Cardiac fibroblast (primary cell): ENCODE measurements around the gene MAU2.
A peak's percentile ranks its signal among the peaks of the same experiment; 100 is the strongest.

Source experiments
- DNase-seq, 2 donors: peaks; one replicate each; pipeline versions ENCODE4 v3.0.0 to v3.0.0-alpha.2; 2010; ENCODE audit warnings: low read depth in 2 of 2
- H3K4me3 ChIP-seq, 2 donors: replicated peaks in 1 of 2; 1 replicate in 1 of 2; 2 replicates in 1 of 2; pipeline ENCODE4 v1.5.1; 2011; ENCODE audit warnings: low read depth in 2 of 2, low read length in 2 of 2, mild to moderate bottlenecking in 2 of 2, moderate library complexity in 1 of 2
- TF ChIP-seq, protein P1 (sequence below): IDR thresholded peaks from one replicate; pipeline ENCODE4 v1.5.1; 2011; ENCODE audit warnings: low read depth, mild to moderate bottlenecking, low read length, inconsistent platforms

MAU2 gene

DNA sequence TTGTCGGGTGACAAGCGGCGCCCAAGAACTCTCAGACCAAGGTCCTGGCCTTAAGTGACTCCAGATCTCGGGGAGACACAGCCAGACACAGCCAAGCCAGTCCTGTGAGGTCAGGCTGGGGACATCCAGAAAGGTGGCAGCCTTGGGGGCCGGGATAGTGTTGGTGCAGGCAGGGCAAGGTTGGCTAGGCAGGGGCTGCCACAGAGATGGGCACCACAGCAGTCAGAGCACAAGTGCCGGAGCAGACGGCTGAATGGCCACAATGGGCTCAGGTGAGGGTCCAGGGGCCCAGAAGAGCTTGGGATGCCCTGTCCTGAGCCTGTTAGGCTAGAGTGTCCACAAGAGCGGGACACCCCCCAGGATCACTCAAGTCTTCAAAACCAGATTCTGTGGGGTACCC is 32.2 kb downstream of the MAU2 start:
- TF ChIP-seq, protein P1, sequence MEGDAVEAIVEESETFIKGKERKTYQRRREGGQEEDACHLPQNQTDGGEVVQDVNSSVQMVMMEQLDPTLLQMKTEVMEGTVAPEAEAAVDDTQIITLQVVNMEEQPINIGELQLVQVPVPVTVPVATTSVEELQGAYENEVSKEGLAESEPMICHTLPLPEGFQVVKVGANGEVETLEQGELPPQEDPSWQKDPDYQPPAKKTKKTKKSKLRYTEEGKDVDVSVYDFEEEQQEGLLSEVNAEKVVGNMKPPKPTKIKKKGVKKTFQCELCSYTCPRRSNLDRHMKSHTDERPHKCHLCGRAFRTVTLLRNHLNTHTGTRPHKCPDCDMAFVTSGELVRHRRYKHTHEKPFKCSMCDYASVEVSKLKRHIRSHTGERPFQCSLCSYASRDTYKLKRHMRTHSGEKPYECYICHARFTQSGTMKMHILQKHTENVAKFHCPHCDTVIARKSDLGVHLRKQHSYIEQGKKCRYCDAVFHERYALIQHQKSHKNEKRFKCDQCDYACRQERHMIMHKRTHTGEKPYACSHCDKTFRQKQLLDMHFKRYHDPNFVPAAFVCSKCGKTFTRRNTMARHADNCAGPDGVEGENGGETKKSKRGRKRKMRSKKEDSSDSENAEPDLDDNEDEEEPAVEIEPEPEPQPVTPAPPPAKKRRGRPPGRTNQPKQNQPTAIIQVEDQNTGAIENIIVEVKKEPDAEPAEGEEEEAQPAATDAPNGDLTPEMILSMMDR = no peak
- no peak overlapping the region for H3K4me3 ChIP-seq
- DNase-seq = no peak

GRCh38 chr19:19354007-19354406 is 33.4 kb downstream of the MAU2 start:
- TF ChIP-seq, protein P1 = no peak
- DNase-seq = no peak
- H3K4me3 ChIP-seq = no peak overlapping the region

- no peak for DNase-seq
- H3K4me3 ChIP-seq = no peak overlapping the region
- TF ChIP-seq, protein P1 = no peak
Observed at GRCh38 chr19:19354932-19355331, 34.3 kb downstream of the MAU2 start.

DNA sequence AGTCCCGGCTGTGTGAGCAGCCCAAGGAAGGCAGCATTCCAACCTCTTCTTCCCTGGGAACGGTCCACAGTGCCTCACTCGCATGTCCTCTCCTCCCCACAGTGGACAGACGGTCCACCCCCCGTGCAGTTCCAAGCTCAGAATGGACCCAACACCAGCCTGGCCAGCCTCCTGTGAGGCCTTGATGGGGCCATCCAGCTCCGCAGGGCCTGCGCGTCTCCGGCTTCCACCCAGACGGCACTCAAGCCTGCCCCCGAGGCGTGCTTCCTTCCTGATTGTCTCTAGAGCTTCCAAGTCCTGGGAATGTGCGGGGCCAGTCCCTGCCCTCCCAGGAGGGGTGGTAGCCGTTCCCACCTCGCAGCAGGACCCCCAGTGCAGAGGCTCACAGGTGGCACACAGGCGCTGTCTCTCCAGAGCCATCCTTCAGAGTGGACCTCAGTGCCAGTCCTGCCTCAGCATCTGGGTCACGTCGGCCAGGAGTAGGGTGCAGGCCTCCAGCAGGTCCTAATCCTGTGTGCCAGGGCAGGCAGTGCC is 35.0 kb downstream of the MAU2 start:
- H3K4me3 ChIP-seq = no peak overlapping the region
- TF ChIP-seq, protein P1 = no peak
- no peak for DNase-seq

DNA sequence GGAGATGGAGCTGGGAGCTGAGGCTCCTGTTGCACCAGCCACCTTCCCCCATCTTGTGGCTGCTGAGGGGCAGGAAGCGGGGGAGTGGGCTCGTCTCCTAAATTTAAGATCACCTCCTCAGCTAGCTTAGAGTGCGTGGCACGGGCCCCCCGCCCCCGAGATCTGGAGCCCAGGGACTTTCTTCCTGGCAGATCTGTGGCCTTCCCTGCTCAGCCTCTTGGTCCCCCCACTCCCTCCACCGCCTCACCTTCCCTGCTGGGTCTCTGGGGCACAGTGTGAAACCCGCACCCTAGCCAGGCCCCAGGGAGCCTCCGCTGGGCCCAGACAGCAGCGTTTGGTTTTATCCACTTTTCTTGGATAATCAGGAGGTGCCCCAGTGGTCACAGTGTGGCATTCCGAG is 35.9 kb downstream of the MAU2 start:
- no peak overlapping the region for H3K4me3 ChIP-seq
- TF ChIP-seq, protein P1 = no peak
- DNase-seq = no peak

DNA sequence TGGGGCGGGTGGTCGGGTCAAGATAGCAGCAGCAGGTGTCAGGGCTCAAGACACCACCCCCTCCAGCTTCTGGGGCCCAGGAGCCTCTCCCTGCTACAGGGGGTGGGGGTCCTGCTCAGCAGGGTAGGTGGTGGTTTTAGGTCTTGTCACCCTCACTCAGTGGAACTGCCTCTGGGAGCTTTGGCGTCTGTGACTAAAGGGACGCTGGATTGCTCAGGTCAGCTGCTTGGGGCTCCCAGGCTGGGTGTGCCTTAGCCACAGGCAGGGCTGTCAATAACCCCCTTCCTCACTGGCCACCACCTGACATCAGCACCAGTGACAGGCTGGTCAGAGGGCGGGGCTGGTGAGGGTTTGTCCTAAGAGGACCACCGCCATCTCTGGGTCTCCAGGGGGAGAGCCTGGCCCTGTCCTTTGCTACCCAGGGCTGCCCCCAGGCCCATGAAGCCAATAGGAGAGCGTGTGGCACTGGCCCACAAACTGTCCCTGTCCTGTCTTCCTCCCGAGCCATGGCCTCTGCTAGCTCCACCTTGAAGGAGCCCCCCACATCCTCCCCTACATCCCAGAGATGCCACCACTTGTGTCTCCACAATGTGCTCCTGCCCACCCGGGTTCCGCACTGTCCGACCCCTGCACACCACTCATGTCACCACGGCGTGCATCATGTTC is 36.4 kb downstream of the MAU2 start:
- DNase-seq = no peak
- no peak overlapping the region for H3K4me3 ChIP-seq
- TF ChIP-seq, protein P1 = no peak

- no peak overlapping the region for H3K4me3 ChIP-seq
- TF ChIP-seq, protein P1 = peak; percentile 89
Observed at GRCh38 chr19:19361075-19361594, 40.5 kb downstream of the MAU2 start.

More at GRCh38 chr19:19361075-19361594, 40.5 kb downstream of the MAU2 start:
- peak; percentile 89 to 95 for DNase-seq
